NB4 (cell line): Measurements from ENCODE around the gene RCOR2.

ENCODE experiments used
- CTCF ChIP-seq: IDR thresholded peaks from one replicate; pipeline ENCODE4 v1.5.1; 2012; ENCODE audit warnings: low read depth, low read length
- POLR2A ChIP-seq: IDR thresholded peaks from 2 replicates; pipeline ENCODE4 v1.6.1; 2011; ENCODE audit warnings: mild to moderate bottlenecking; ENCODE audit not compliant: insufficient read length; ENCODE audit errors: extremely low read depth
- TF ChIP-seq, protein P1 (sequence below): IDR thresholded peaks from 2 replicates; pipeline ENCODE4 v1.6.1; 2011; ENCODE audit warnings: low read depth, low read length

- TF ChIP-seq POLR2A (no peak), CTCF (no peak)
- TF ChIP-seq, protein P1, sequence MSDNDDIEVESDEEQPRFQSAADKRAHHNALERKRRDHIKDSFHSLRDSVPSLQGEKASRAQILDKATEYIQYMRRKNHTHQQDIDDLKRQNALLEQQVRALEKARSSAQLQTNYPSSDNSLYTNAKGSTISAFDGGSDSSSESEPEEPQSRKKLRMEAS = no peak
These were observed 12.7 kb upstream of the RCOR2 start for GRCh38 chr11:63929616-63930015.
